HG03064 (cell line): ENCODE results near the gene DNAH11.

Source experiments
- ATAC-seq: cut with Tn5 transposase; IDR thresholded peaks from one replicate; pipeline ENCODE4 v1.9.1; 2021; ENCODE audit warnings: low read depth; ENCODE audit not compliant: unreplicated experiment

DNAH11 gene

GRCh38 chr7:21550076-21550475, 7.2 kb downstream of the DNAH11 start:
- no peak for ATAC-seq

- ATAC-seq: no peak
Measured at GRCh38 chr7:21550821-21551531, 8.1 kb downstream of the DNAH11 start.

- no peak for ATAC-seq
Measured at GRCh38 chr7:21562385-21562784, 19.5 kb downstream of the DNAH11 start.

GRCh38 chr7:21565614-21566013, 22.8 kb downstream of the DNAH11 start:
- ATAC-seq: no peak

GRCh38 chr7:21566094-21566493, 23.3 kb downstream of the DNAH11 start:
- no peak for ATAC-seq

- no peak for ATAC-seq
Measured at GRCh38 chr7:21568762-21569161, 25.9 kb downstream of the DNAH11 start.

GRCh38 chr7:21572331-21573313, 29.8 kb downstream of the DNAH11 start:
- ATAC-seq: no peak

- ATAC-seq: no peak
Measured at GRCh38 chr7:21579341-21580072, 36.7 kb downstream of the DNAH11 start.

- no peak for ATAC-seq
Measured at GRCh38 chr7:21580073-21580521, 37.3 kb downstream of the DNAH11 start.

GRCh38 chr7:21585070-21585724, 42.4 kb downstream of the DNAH11 start:
- no peak for ATAC-seq

GRCh38 chr7:21587139-21587784, 44.4 kb downstream of the DNAH11 start:
- no peak for ATAC-seq

- no peak for ATAC-seq
Measured at GRCh38 chr7:21596801-21597200, 54.0 kb downstream of the DNAH11 start.

GRCh38 chr7:21603462-21603861, 60.6 kb downstream of the DNAH11 start:
- ATAC-seq: no peak

- ATAC-seq: no peak
Measured at GRCh38 chr7:21603972-21604749, 61.3 kb downstream of the DNAH11 start.

GRCh38 chr7:21605008-21605585, 62.3 kb downstream of the DNAH11 start:
- no peak for ATAC-seq

- ATAC-seq: no peak
Measured at GRCh38 chr7:21608465-21608864, 65.6 kb downstream of the DNAH11 start.

GRCh38 chr7:21611129-21611528, 68.3 kb downstream of the DNAH11 start:
- ATAC-seq: no peak

- ATAC-seq: no peak
Measured at GRCh38 chr7:21616091-21616490, 73.3 kb downstream of the DNAH11 start.
